Mesenteric fat pad (tissue), 1 donor: ENCODE data around the gene AGBL4. TPM values are rescaled to one million over a fixed set of nuclear protein-coding genes. Genes with fewer than 3 reads are reported as not detected.

Experiments used
- DNase-seq: peaks from one replicate; pipeline ENCODE4 v3.0.0-alpha.2; 2020; ENCODE audit warnings: low spot score
- total RNA-seq: library from RNA; stranded (reverse); fragmentation: NEBNext Ultra II Directional; extraction: Animal tissue kit (Norgen Biotek cat#: 25700); gene quantifications from one replicate; pipeline ENCODE4 v1.2.1, GENCODE V29; 2021
- donor health status: DM: yes; HTN: yes; CAD: no.

The AGBL4 gene
- total RNA-seq, 1 donor from 2014 or later, result 0.26 TPM

- no peak for DNase-seq
These were observed 1523.0 kb downstream of the AGBL4 start for GRCh38 chr1:48500541-48501450.

GRCh38 chr1:48499211-48499735 lies 1524.5 kb downstream of the AGBL4 start:
- no peak for DNase-seq

GRCh38 chr1:48498096-48498791 lies 1525.5 kb downstream of the AGBL4 start:
- DNase-seq, result no peak

- DNase-seq, result no peak
These were observed 1527.8 kb downstream of the AGBL4 start for GRCh38 chr1:48495911-48496310.

GRCh38 chr1:48495166-48495565 lies 1528.6 kb downstream of the AGBL4 start:
- DNase-seq, result no peak

GRCh38 chr1:48493970-48494769 lies 1529.6 kb downstream of the AGBL4 start:
- no peak for DNase-seq

GRCh38 chr1:48493041-48493440 lies 1530.7 kb downstream of the AGBL4 start:
- DNase-seq, result no peak

GRCh38 chr1:48492392-48492791 lies 1531.4 kb downstream of the AGBL4 start:
- DNase-seq, result no peak

- no peak for DNase-seq
These were observed 1535.0 kb downstream of the AGBL4 start for GRCh38 chr1:48488721-48489120.

Other genes with a start within 250 kb of the AGBL4 start
- gene ELAVL4, start 85.0 kb upstream of the AGBL4 start, total RNA-seq, result 0.45 TPM